Breast epithelium (tissue), 4 donors: Measurements from ENCODE around the gene ANXA2R. TPM values are rescaled to one million over a fixed set of nuclear protein-coding genes. Genes with fewer than 3 reads are reported as not detected.

Experiments
- DNase-seq, 2 donors: peaks; one replicate each; pipeline ENCODE4 v3.0.0-alpha.2; 2019; ENCODE audit warnings: low spot score in 2 of 2
- H3K27ac ChIP-seq, 2 donors: fragments of 200-600 bp; sonication (generic) in 1 of 2; one replicate each; pipeline ENCODE4 v1.5.1; 2016 to 2019; ENCODE audit warnings: mild to moderate bottlenecking in 1 of 2
- H3K27me3 ChIP-seq, 2 donors: fragments of 200-600 bp; sonication (generic) in 1 of 2; one replicate each; pipeline versions ENCODE4 v1.5.1 to v1.6.0; 2017 to 2019; ENCODE audit warnings: control low read depth in 1 of 2, mild to moderate bottlenecking in 1 of 2
- H3K36me3 ChIP-seq: fragments of 200-600 bp; one replicate; pipeline ENCODE4 v1.5.1; 2019
- H3K4me1 ChIP-seq, 2 donors: fragments of 200-600 bp; sonication (generic); one replicate each; pipeline ENCODE4 v1.5.1; 2016 to 2019; ENCODE audit warnings: control low read depth in 1 of 2
- H3K4me3 ChIP-seq, 3 donors: fragments of 200-600 bp; sonication (generic); 1 replicate in 2 of 3; 2 replicates in 1 of 3; pipeline ENCODE4 v1.5.1; 2016 to 2019; ENCODE audit warnings: mild to moderate bottlenecking in 3 of 3, moderate library complexity in 2 of 3
- H3K9me3 ChIP-seq, 2 donors: fragments of 200-600 bp; sonication (generic) in 1 of 2; one replicate each; pipeline ENCODE4 v1.5.1; 2016 to 2019; ENCODE audit warnings: control low read depth in 1 of 2
- CTCF ChIP-seq, 3 donors: fragments of 450-650 bp; IDR thresholded peaks; one replicate each; pipeline ENCODE4 v1.5.1; 2016 to 2017; ENCODE audit warnings: antibody characterized with exemption in 3 of 3, mild to moderate bottlenecking in 3 of 3, moderate library complexity in 3 of 3
- POLR2A ChIP-seq: fragments of 450-650 bp; IDR thresholded peaks from one replicate; pipeline ENCODE4 v1.6.1; 2016; ENCODE audit warnings: antibody characterized with exemption, mild to moderate bottlenecking, moderate library complexity
- POLR2AphosphoS5 ChIP-seq, 3 donors: sonication (generic); formaldehyde crosslinking; IDR thresholded peaks; one replicate each; pipeline ENCODE4 v1.6.1; 2017; ENCODE audit warnings: antibody characterized with exemption in 3 of 3
- intact Hi-C: fragments of 100-400 bp; cut with DNase I; formaldehyde crosslinking; loops from one replicate; pipeline ENCODE4 v1.15.1; 2023; ENCODE audit warnings: low total_unique reads
- total RNA-seq, 3 donors: library from RNA; depleted of rRNA; stranded (reverse); fragments of >200 nt; gene quantifications; one replicate each; pipeline ENCODE4 v1.1.0, GENCODE V29; 2016

ANXA2R gene
- total RNA-seq, 3 donors from 2014 or later = 3.2 to 5.4 (median 4.6) TPM

- H3K27me3 ChIP-seq = no peaks in the 10 kb centered on the region
- H3K27ac ChIP-seq = peak overlapping the region; percentile 99 to 100
- peak overlapping the region; percentile 68 to 89 (median 77) for H3K4me3 ChIP-seq
- peaks cover 4% of the 10 kb centered on the region for H3K36me3 ChIP-seq
- no peaks in the 10 kb centered on the region for H3K9me3 ChIP-seq
- peaks cover 0 to 7% of the 10 kb centered on the region in 2 donors for H3K4me1 ChIP-seq
- intact Hi-C loops = no loop called here
- TF ChIP-seq POLR2A = peak; percentile 79
- TF ChIP-seq CTCF (IDR thresholded peaks at IDR 0.05) = no peak
- peak; percentile 88 to 93 (median 88) for TF ChIP-seq POLR2AphosphoS5 (IDR thresholded peaks at IDR 0.05)
- peak; percentile 77 to 87 for DNase-seq
Measured at GRCh38 chr5:43066799-43067741, 27.0 kb upstream of the ANXA2R start.

DNA sequence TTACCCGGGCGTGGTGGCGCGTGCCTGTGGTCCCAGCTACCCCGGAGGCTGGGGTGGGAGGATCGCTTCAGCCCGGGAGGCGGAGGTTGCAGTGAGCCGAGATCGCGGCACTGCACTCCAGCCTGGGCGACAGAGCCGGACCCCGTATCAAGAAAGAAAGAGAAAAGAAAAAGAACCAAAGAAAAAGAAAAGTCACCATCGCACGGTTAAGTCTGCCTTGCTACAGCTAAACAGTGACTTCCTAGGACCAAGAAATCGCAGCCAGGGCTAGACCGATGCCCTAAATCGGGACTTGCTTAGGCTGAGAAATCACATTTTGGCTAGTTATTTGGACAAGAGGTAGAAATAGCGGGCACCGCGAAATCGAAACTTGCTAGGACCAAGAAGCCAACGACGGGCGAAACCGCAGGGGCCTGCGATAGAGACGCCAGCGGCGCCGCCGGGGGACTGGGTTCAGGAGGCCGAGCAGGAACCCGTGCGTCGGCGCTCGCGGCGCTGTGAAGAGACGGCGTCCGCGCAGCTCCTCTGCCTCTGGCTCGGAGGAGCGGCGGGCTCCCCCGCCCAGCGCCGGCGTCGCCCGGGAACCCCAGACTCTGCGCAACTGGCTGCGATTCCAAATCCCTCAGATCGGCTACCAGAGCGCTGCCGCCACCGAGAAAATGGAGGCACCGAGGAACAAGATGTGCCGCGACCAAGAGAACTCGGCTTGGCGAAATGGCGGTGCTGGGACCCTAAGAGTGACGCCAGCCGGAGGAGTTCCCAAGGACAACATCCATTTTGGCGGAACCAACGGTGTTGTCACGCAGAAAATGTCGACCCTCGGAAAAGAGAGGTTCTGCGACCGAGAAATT lies 26.1 kb upstream of the ANXA2R start:
- H3K27ac ChIP-seq = peak overlapping the region; percentile 99 to 100
- peaks cover 0 to 7% of the 10 kb centered on the region in 2 donors for H3K4me1 ChIP-seq
- intact Hi-C loops = loop anchor here (2.0 kb wide), 1 partner anchor 57 kb away; no protein-coding TSS in a partner anchor
- DNase-seq = peak; percentile 66 to 77
- H3K27me3 ChIP-seq = no peaks in the 10 kb centered on the region
- no peaks in the 10 kb centered on the region for H3K9me3 ChIP-seq
- H3K36me3 ChIP-seq = peaks cover 2% of the 10 kb centered on the region
- peak overlapping the region; percentile 68 to 89 (median 77) for H3K4me3 ChIP-seq
- TF ChIP-seq POLR2AphosphoS5 (IDR thresholded peaks at IDR 0.05) (peak; percentile 43 to 52 (median 50)), POLR2A (no peak)

DNA sequence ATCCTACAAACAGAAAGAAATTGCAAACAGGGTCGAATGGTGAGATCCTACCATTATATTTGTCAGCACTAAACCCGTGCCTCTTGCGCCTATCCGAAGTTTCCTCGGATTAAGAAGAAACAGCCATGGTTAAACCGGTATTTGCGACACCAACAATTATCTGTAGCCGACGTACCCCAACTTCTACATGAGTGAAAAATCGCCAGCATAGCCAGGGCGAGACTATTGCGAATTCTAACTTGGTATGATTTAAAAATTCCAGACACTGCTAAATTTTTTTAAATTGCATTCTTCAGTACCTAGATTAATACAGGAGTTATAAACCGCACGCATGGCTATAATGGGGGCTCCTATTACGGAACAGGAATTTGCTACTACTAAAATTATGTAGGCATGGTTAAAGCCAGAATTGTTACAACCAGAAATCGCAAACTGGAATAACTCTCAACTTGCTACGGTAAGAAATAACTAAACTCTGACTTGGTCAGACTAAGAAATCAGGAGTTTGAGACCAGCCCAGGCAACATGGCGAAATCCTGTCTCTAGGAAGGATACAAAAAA lies 25.3 kb upstream of the ANXA2R start:
- Histone ChIP-seq H3K27ac (peak overlapping the region; percentile 99 to 100), H3K27me3 (no peaks in the 10 kb centered on the region), H3K36me3 (no peaks in the 10 kb centered on the region), H3K9me3 (no peaks in the 10 kb centered on the region), H3K4me3 (peak overlapping the region; percentile 68 to 89 (median 77)), H3K4me1 (peaks cover 0 to 7% of the 10 kb centered on the region in 2 donors)
- intact Hi-C loops = loop anchor here (2.0 kb wide), 1 partner anchor 57 kb away; no protein-coding TSS in a partner anchor
- DNase-seq = no peak
- TF ChIP-seq CTCF (IDR thresholded peaks at IDR 0.05) (no peak), POLR2A (no peak), POLR2AphosphoS5 (IDR thresholded peaks at IDR 0.05) (no peak)

- TF ChIP-seq POLR2AphosphoS5 (IDR thresholded peaks at IDR 0.05) (no peak), POLR2A (no peak), CTCF (IDR thresholded peaks at IDR 0.05) (no peak)
- peaks cover 0 to 7% of the 10 kb centered on the region in 2 donors for H3K4me1 ChIP-seq
- intact Hi-C loops = loop anchor here (2.0 kb wide), 1 partner anchor 55 kb away; no protein-coding TSS in a partner anchor
- H3K27me3 ChIP-seq = no peaks in the 10 kb centered on the region
- H3K9me3 ChIP-seq = no peaks in the 10 kb centered on the region
- no peaks in the 10 kb centered on the region for H3K36me3 ChIP-seq
- no peak for DNase-seq
- peak overlapping the region; percentile 99 to 100 for H3K27ac ChIP-seq
- H3K4me3 ChIP-seq = no peak overlapping the region
Measured at GRCh38 chr5:43063721-43064171, 23.6 kb upstream of the ANXA2R start.
